Measurements from ENCODE around the gene DNAH11.

DNA sequence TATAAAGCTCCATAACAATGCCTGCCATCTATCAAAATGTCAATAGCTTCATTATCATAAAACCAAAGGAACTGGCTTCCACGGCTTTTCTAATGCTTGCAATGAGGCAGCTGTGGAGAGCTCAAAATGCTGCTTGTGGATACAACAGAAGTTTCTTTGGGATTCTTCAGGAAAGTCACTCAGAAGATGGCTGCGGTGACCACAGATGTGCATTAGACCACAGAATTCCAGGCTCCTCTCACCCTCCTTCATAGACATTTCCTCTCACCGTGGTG, 325.7 kb downstream of the DNAH11 start:
- TF ChIP-seq, protein P1, sequence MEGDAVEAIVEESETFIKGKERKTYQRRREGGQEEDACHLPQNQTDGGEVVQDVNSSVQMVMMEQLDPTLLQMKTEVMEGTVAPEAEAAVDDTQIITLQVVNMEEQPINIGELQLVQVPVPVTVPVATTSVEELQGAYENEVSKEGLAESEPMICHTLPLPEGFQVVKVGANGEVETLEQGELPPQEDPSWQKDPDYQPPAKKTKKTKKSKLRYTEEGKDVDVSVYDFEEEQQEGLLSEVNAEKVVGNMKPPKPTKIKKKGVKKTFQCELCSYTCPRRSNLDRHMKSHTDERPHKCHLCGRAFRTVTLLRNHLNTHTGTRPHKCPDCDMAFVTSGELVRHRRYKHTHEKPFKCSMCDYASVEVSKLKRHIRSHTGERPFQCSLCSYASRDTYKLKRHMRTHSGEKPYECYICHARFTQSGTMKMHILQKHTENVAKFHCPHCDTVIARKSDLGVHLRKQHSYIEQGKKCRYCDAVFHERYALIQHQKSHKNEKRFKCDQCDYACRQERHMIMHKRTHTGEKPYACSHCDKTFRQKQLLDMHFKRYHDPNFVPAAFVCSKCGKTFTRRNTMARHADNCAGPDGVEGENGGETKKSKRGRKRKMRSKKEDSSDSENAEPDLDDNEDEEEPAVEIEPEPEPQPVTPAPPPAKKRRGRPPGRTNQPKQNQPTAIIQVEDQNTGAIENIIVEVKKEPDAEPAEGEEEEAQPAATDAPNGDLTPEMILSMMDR (IDR thresholded peaks at IDR 0.05; ENCODE audit: control extremely low read depth in 1 of 3, insufficient read depth in 1 of 3, low read depth in 1 of 3, low read length in 3 of 3): no peak
- TF ChIP-seq SRF (IDR thresholded peaks at IDR 0.05; ENCODE audit: low read depth, low read length): no peak
- no peak for TF ChIP-seq KDM4A (IDR thresholded peaks at IDR 0.05; ENCODE audit: low read depth, low read length, severe bottlenecking)
- TF ChIP-seq EP300 (IDR thresholded peaks at IDR 0.05; ENCODE audit: borderline replicate concordance in 1 of 2, low read depth in 2 of 2, low read length in 2 of 2): no peak
